GM23248 (cell line): Measurements from ENCODE around the gene NRP1. TPM values are rescaled to one million over a fixed set of nuclear protein-coding genes. Genes with fewer than 3 reads are reported as not detected.

ENCODE experiments used
- DNase-seq: peaks from one replicate; pipeline ENCODE4 v3.0.0-alpha.2; 2015
- H2AFZ ChIP-seq: fragments of 200-600 bp; sonication (generic); 2 replicates; pipeline ENCODE4 v1.6.1; 2016; ENCODE audit warnings: antibody characterized with exemption
- H3F3A ChIP-seq: fragments of 200-600 bp; sonication (generic); 2 replicates; pipeline ENCODE4 v1.6.1; 2016; ENCODE audit warnings: mild to moderate bottlenecking, antibody characterized with exemption, mixed run types; ENCODE audit not compliant: insufficient read depth
- H3K27ac ChIP-seq: fragments of 200-600 bp; sonication (generic); 2 replicates; pipeline ENCODE4 v1.5.1; 2016; ENCODE audit warnings: mild to moderate bottlenecking
- H3K27me3 ChIP-seq: fragments of 200-600 bp; sonication (generic); replicated peaks from 2 replicates; pipeline ENCODE4 v1.6.1; 2016; ENCODE audit warnings: mild to moderate bottlenecking; ENCODE audit not compliant: insufficient read depth
- H3K36me3 ChIP-seq: fragments of 200-600 bp; sonication (generic); 2 replicates; pipeline ENCODE4 v1.6.1; 2016; ENCODE audit warnings: low read depth, mild to moderate bottlenecking
- H3K4me1 ChIP-seq: fragments of 200-600 bp; sonication (generic); 2 replicates; pipeline ENCODE4 v1.6.1; 2016; ENCODE audit warnings: mild to moderate bottlenecking; ENCODE audit not compliant: insufficient read depth
- H3K4me2 ChIP-seq: fragments of 200-600 bp; sonication (generic); one replicate; pipeline ENCODE4 v1.6.1; 2016; ENCODE audit warnings: mild to moderate bottlenecking; ENCODE audit not compliant: unreplicated experiment
- H3K4me3 ChIP-seq: fragments of 200-600 bp; sonication (generic); 2 replicates; pipeline ENCODE4 v1.5.1; 2016; ENCODE audit warnings: mild to moderate bottlenecking
- H3K79me2 ChIP-seq: fragments of 200-600 bp; sonication (generic); 2 replicates; pipeline ENCODE4 v1.6.1; 2016; ENCODE audit warnings: mild to moderate bottlenecking; ENCODE audit not compliant: insufficient read depth
- H3K9ac ChIP-seq: fragments of 200-600 bp; sonication (generic); 2 replicates; pipeline ENCODE4 v1.6.1; 2016; ENCODE audit warnings: mild to moderate bottlenecking
- H3K9me2 ChIP-seq: fragments of 200-600 bp; sonication (generic); 2 replicates; pipeline ENCODE4 v1.6.1; 2016; ENCODE audit warnings: mixed run types, mild to moderate bottlenecking, moderate library complexity; ENCODE audit not compliant: insufficient read depth
- H3K9me3 ChIP-seq: fragments of 200-600 bp; sonication (generic); one replicate; pipeline ENCODE4 v1.6.1; 2017; ENCODE audit warnings: low read depth
- H4K20me1 ChIP-seq: fragments of 200-600 bp; sonication (generic); 2 replicates; pipeline ENCODE4 v1.6.0; 2016; ENCODE audit not compliant: insufficient read depth
- EZH2 ChIP-seq: fragments of 200-600 bp; sonication (generic); IDR thresholded peaks from 2 replicates; pipeline ENCODE4 v1.6.1; 2018; ENCODE audit warnings: antibody characterized with exemption, mild to moderate bottlenecking; ENCODE audit not compliant: insufficient read depth, poor library complexity, severe bottlenecking
- EZH2phosphoT487 ChIP-seq: fragments of 200-600 bp; sonication (generic); IDR thresholded peaks from 2 replicates; pipeline ENCODE4 v1.6.1; 2018; ENCODE audit warnings: antibody characterized with exemption, moderate library complexity, mild to moderate bottlenecking, low read depth; ENCODE audit not compliant: insufficient read depth
- WGBS, 2 experiments: methylation state at CpG; one replicate each; pipeline ENCODE4 v1.1.6; 2015 to 2017; ENCODE audit warnings: low lambda C conversion rate in 2 of 2, low coverage in 1 of 2; ENCODE audit errors: missing lambda C conversion rate in 2 of 2; 5-methylcytosine and 5-hydroxymethylcytosine counted together
- in situ Hi-C: fragments of 300-500 bp; cut with MboI; formaldehyde crosslinking; loops from 2 replicates; pipeline ENCODE4 v1.15.0; 2020
- polyA plus RNA-seq: library from polyadenylated mRNA; unstranded; fragments of >200 nt; fragmentation: Nextera tagmentation; extraction: Ambion mirVana; gene quantifications from 2 replicates; pipeline ENCODE4 v1.2.1, GENCODE V29; 2016
- total RNA-seq: library from RNA; depleted of rRNA; stranded (reverse); fragments of >200 nt; shearing (Covaris generic); gene quantifications from 2 replicates; pipeline ENCODE4 v1.2.3, GENCODE V29; 2014

The NRP1 gene
- total and polyA plus RNA-seq, 2 experiments from 2014 or later = 152 to 175 TPM

DNA sequence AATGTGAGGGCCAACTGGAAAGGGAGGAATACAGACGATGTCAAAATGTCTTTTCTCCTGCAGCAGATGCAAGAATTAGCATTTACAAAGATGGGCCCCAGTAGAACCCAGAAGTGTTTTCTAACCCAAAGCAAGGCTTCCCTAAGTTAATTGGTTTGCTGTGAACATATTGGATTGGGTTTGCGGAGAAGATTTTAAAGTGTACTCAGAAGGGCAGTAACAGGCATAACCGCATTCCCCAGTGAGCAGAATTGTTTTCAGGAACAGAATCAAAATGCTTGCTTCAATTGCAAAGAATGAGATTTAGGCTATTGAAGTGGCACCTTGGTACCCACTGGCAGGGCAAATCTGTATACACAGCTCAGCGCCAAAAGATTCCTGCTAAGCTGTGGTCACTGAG, 78.0 kb downstream of the NRP1 start:
- no peak for DNase-seq
- no peaks in the 10 kb centered on the region for H4K20me1 ChIP-seq
- no peak overlapping the region for H3K4me2 ChIP-seq
- no peak overlapping the region for H3K9ac ChIP-seq
- TF ChIP-seq EZH2phosphoT487 = no peak
- no peak for TF ChIP-seq EZH2
- H3K27ac ChIP-seq = no peak overlapping the region
- no peaks in the 10 kb centered on the region for H3K27me3 ChIP-seq
- no peak overlapping the region for H3K4me3 ChIP-seq
- H3K9me3 ChIP-seq = no peaks in the 10 kb centered on the region
- peaks cover 70% of the 10 kb centered on the region for H3K36me3 ChIP-seq
- H3K79me2 ChIP-seq = peaks cover 88% of the 10 kb centered on the region
- no peak overlapping the region for H2AFZ ChIP-seq
- peaks cover 31% of the 10 kb centered on the region for H3K4me1 ChIP-seq
- no peaks in the 10 kb centered on the region for H3K9me2 ChIP-seq
- WGBS, 2 experiments = 97 to 99% methylated on average over 4 of the region's 4 CpGs
- in situ Hi-C loops = no loop called here
- H3F3A ChIP-seq = peaks cover 90% of the 10 kb centered on the region

DNA sequence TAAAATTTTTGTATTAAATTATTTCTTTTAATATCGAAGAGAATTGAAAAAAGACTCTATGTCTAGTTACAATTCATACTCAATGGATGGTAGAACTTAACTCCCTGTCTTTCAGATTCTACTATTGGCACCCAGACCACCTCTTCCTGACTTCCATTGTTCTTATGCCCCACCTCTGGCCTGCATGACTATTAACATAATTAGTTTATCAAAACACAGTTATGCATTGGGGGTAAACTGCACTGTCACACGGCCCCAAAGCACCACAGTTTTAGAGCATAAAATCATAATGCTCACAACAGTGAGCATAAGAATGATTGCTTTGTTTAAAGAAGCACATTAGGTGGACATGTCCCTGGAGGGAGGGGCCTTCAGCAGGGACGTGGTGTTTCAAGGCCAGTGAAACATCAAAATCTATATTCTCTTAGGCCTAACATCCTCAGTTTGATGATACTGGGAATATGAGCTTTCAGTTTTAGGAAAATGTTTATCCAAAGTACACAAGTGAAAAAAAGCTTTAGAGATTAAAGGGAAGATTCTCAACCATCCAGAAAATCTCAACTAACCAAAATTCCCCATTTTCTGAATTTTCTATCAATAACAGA, 79.8 kb downstream of the NRP1 start:
- no peaks in the 10 kb centered on the region for H4K20me1 ChIP-seq
- H3F3A ChIP-seq = peaks cover 87% of the 10 kb centered on the region
- no peaks in the 10 kb centered on the region for H3K9me2 ChIP-seq
- DNase-seq = no peak
- WGBS, 2 experiments = 86 to 87% methylated on average over 3 of the region's 3 CpGs
- H3K27ac ChIP-seq = peak overlapping the region; percentile 73
- peaks cover 37% of the 10 kb centered on the region for H3K4me1 ChIP-seq
- no peak overlapping the region for H2AFZ ChIP-seq
- no peak for TF ChIP-seq EZH2
- H3K4me3 ChIP-seq = no peak overlapping the region
- H3K27me3 ChIP-seq = no peaks in the 10 kb centered on the region
- peaks cover 88% of the 10 kb centered on the region for H3K79me2 ChIP-seq
- no peak overlapping the region for H3K4me2 ChIP-seq
- peaks cover 72% of the 10 kb centered on the region for H3K36me3 ChIP-seq
- H3K9me3 ChIP-seq = no peaks in the 10 kb centered on the region
- no peak overlapping the region for H3K9ac ChIP-seq
- in situ Hi-C loops = no loop called here

DNA sequence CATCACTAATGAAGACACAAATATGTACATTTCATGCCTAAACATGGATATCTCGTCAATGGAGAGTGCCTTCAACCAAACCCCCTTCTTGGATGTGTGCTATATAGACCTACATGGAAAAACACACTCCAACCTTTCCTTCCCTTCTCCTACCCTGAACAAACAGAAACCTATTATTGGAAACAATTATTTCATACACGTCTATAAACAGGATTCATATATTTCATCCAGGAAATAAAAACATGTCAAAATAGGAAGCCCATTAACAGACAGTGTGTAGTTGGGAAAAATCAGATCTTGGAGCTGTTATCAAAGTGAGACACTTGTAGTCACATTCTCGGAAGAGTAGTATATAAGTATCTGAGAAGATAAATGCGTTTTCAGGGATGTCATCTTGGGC, 81.1 kb downstream of the NRP1 start:
- 96 to 97% methylated on average over 4 of the region's 4 CpGs for WGBS, 2 experiments
- H3K4me1 ChIP-seq = peaks cover 39% of the 10 kb centered on the region
- no peak overlapping the region for H2AFZ ChIP-seq
- no peak for TF ChIP-seq EZH2phosphoT487
- TF ChIP-seq EZH2 = no peak
- H4K20me1 ChIP-seq = no peaks in the 10 kb centered on the region
- peaks cover 87% of the 10 kb centered on the region for H3F3A ChIP-seq
- peak overlapping the region; percentile 73 for H3K27ac ChIP-seq
- peaks cover 73% of the 10 kb centered on the region for H3K36me3 ChIP-seq
- in situ Hi-C loops = no loop called here
- H3K9me2 ChIP-seq = no peaks in the 10 kb centered on the region
- H3K9me3 ChIP-seq = no peaks in the 10 kb centered on the region
- peaks cover 84% of the 10 kb centered on the region for H3K79me2 ChIP-seq
- H3K27me3 ChIP-seq = no peaks in the 10 kb centered on the region
- H3K4me2 ChIP-seq = peak overlapping the region; percentile 13
- no peak overlapping the region for H3K4me3 ChIP-seq
- peak overlapping the region; percentile 34; the same call in 1 of the 2 replicates for H3K9ac ChIP-seq
- DNase-seq = no peak

DNA sequence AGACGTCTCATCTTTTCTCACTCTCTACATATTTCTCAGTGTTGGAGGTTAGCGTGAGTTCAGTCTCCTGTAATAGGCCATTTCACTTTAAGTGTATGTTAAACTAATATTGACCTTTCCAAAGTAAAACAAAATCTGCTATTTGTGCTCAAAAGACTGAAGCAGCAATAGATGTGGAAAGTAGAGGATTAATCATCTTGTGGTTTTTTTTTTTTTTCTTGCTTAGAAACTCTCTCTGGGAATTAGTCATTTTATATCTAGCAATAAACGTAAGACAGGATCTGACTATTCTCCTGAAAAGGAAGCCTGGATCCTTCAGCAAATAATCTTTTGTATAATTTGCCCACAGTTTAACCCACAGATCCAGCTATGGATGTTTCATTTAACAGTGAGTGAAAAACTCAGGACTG, 81.7 kb downstream of the NRP1 start:
- peak overlapping the region; percentile 34 for H3K9ac ChIP-seq
- H3K27ac ChIP-seq = peak overlapping the region; percentile 73
- H3K4me1 ChIP-seq = peaks cover 44% of the 10 kb centered on the region
- peaks cover 69% of the 10 kb centered on the region for H3K36me3 ChIP-seq
- 11 to 13% methylated on average over 3 of the region's 3 CpGs for WGBS, 2 experiments
- no peak for TF ChIP-seq EZH2phosphoT487
- no peak for TF ChIP-seq EZH2
- no peaks in the 10 kb centered on the region for H4K20me1 ChIP-seq
- peak overlapping the region; percentile 16 for H3K4me2 ChIP-seq
- H3K9me2 ChIP-seq = no peaks in the 10 kb centered on the region
- DNase-seq = peak; percentile 85
- no peaks in the 10 kb centered on the region for H3K27me3 ChIP-seq
- no peaks in the 10 kb centered on the region for H3K9me3 ChIP-seq
- H2AFZ ChIP-seq = no peak overlapping the region
- peaks cover 86% of the 10 kb centered on the region for H3F3A ChIP-seq
- in situ Hi-C loops = no loop called here
- H3K4me3 ChIP-seq = no peak overlapping the region
- H3K79me2 ChIP-seq = peaks cover 84% of the 10 kb centered on the region
